ENCODE data around the gene GSAP.

Gene GSAP

DNA sequence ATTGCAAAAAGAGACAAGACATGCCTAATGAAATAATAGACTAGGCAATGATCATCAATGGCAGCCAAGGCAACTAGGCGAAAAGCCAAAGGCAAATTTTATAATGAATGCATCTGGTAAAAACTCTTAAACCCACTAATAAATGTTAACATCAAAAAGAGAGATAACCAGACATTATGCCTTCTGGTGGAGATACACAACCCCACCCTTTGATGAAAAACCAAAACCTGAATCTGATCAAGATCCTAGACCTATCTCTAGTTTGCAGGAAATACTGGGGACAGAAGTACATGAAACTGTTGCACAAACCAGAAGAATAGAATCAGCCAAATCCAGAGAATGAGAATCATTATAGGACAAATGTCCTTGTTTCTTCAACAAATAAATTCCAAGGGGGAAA is 22.0 kb upstream of the GSAP start:
- DNase-seq, result no peak

DNA sequence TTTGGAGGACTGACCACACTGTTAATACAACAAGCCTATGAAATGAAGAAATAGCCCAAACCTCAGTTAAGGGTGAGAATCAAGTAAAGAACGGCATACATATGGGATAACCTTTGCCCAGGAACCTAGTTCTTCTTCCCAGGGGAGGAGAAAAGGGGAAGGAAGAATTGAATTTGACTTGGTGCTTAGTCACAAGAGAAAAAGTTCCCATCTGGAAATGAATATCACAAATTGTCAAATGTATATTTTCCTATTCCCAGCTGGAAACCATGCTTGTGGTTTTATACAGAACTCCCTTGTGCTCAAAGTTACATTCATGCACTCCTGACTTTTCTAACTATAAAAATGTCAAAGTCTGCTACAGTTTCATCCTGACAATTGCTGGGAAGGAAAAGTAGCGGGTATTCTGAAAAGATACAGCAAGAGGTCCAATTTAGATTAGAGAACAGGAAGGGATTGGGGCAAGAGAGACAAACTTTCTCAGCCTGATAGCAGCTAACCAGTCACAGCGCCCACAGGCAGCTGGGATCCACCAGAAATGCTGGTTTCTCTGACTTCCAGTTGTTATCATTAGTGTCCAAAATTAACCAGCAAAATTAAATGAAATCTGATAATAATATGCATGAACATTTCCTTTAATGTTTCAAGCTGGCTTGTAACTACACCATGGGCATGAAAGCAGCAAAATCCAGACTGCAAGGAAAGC is 18.6 kb upstream of the GSAP start:
- DNase-seq, result no peak

DNA sequence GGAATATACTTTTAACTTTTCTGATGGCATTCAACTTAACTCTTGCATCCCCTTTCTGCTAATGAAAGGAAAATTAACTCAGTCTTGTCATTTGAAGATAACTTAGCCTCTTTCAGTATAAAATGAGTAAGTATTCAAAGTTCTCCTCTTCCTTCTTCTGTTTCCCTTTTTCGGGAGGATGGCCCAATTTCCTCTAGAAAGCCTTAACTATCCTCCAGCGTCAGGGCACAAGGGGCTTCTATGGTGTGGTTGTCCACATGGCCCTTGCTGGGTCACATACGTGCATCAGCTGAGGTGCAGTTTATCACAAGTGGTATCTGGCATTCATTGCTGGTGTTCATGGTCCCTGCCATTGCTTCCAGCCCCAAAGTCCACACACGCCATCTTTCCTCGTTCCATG is 17.8 kb upstream of the GSAP start:
- DNase-seq, result no peak

DNA sequence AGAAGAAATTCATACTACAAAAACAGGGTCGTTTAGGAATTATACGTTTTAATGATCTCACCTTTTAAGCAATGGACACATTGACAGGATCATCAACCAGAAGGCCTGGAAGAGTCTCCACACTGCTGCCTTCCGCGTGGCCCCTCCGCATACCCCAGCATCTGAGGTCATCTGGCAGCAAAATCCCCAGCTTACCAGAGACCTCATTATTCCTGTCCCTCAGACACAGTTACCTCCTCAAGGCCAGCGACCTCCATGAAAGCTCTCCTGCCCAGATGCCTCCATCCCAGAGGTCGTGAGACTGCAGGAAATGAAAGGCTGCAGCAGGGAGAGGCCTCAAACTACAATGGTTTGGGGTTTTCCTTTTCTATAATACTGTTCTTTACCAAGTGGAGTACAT is 14.8 kb upstream of the GSAP start:
- DNase-seq, result no peak

DNA sequence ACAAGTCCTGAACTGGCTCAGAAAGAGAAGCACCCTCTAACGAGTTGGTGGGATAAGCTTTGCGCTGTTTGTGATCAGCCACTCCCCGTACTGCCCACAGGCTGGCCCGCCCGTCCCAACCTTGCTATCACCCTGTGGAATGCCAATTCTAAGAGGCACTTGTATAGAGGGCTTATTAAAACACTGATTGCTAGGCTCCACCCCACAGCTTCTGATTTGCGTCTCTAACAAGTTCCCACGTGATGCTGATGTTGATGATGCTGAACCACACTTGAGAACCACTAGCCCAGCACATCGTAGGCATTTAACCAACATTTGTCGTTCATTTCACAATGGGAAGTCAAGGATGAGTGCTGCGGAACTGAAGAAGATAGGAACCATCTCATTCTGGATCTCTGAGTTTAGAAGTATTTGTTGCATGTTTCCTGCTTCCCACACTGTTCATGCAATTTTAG is 12.7 kb upstream of the GSAP start:
- no peak for DNase-seq

DNA sequence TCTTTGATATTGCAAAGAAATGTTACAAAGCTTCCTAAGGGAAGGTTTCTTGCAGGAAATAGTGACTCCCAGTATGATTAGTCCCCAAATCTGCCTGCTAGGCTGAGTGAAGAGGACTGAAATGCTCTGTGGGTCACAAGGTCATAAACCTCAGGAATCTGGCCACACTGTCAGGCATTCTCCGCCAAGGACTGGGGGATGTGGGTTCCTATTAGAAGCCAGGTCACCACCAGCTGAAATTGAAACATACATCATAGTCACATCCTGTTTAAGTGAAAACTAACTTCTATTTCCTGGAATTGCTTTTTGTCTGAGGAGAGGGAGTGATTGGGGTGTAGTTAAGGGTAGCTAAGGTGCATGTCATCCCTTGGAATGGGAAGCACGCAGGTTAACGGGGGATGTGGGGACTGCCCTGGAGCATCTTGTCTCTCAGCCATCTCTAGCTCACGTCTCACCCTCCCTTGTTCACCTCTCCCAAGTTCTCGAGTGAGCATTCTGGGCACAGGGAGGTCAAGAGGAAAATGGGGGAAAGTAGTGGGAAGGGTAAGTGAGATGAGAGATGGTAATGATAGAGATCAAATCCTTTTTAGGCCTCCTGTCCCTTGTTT is 12.0 kb upstream of the GSAP start:
- no peak for DNase-seq

DNA sequence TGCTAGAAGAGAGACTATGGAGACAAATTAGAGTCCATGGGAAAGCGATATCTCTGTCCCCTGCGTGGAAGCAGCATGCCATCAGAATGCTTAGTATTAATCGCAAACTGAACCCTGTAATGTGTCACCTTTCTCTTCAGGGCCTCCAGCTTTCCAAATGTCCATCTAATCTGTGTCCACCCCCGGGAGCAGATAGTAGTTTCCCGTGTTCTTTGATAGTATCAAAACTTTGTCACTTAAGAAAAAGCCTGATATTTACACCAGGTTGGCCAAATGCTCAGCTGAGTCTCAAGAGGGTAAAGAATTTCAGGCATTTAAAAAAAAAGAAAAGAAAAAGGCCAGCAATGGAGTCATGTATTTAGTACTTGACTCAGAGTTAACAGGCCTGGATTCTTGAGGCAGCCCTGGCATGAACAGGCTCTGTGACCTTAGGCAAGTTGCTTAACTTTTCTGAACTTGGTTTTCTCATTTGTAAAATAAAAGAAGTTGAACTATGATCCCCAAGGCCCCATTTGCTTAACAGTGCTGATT is 10.4 kb upstream of the GSAP start:
- no peak for DNase-seq

DNA sequence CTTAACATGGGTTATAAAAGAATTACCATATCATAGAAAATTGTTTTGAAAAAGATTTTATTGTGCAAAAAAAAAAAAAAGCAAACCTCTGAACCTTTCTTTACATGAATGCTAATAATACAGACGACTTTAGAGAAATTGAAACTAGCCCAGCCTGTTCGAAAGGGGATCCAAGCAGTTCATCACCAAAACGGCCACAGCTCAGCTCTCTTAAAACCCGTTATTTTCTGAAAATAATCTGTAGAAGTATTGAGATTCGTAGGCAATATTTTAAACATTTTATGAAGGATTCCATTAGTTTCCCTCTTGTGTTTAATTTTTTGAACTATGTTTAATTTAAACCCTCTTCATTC is 9.9 kb upstream of the GSAP start:
- DNase-seq, result no peak

DNA sequence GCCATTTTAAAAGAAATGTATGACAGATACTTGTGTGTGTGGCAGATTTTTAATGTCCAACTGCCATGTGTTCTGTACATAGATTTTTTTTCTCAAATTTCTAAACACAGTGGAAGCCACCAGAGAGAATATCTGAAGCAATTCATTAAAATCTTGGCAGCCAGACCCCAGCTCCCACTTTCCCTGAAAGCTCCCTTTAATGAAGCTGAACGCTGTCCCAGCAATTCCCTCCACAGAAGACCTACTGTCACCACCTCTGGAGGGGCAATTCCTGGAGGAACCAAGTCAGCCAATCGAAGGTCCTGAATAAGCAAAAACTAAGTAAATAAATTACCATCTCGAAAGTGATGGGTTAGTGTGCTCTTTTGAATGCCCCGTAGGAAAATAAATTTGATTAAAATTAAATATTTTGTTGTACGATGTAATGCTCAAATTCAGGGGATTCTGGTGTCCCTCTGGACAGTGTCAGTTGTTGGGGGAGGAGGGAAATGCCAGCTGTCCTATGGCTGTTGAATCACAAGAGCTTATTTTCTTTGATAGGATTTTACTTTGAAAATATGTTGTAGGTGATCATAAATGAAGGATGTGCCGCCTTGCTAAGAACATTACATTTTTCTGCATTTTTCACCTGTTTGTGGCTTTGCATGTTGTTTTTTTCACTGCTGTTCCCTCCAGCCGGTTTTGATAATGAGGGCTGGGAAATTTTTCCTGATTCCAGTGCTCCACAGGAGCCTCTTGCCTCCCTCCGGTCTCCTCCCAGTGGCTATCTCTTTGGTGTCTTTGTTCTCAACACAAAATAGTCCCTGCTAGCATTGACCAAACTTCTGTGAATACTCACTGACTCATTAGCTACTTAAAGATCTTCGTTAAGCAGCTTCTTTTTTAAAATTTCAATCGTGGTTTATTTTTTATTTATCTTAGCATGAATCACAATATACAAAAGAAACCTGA is 9.2 kb upstream of the GSAP start:
- no peak for DNase-seq

DNA sequence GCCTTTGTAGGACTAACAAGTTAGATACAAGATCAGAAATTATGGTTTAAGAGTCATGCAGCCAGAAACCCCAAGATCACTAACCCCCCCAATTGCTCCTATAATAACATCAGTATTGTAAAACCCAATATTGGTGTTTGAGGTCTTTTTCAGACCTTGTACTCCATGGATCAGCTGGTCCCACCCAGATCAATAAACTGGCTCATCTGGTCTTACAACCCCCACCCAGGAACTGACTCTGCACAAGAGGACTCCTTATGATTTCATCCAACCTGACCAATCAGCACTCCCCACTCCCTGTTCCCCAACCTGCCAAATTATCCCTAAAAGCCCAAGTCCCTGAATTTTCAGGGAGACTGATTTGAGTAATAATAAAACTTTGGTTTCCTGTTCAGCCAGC is 6.4 kb upstream of the GSAP start:
- DNase-seq, result no peak

DNA sequence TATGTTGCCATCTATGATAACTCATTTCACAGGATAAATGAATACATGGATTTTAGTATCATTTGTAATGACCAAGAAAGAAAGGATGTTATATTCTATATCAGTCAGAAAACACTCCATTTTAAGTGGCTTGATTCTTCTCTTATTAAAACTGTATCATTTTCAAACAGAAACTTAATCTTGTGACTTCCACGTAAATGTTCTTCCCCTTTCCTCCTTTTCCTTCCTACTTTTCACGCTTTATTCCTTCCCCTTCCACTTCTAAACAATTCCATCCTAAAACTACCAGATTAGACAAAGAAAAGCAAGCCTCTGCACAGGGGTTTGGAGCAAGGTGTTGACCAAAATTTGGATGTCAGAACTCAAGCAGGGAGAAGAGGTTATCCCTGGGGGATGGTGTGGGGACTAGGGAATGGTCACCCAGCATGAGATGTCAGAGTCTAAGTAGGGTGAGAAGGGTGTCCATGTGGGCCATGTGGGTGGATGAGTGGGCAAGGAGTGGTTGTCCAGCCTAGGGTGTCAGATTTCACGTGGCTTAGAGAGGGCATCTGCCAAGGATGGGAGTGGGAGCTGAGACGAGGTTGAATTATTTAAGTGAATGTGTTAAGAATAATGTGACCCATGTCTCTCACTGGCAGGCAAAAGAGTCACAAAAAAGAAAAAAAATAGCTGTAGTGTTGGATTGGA is 5.0 kb upstream of the GSAP start:
- DNase-seq, result no peak

DNA sequence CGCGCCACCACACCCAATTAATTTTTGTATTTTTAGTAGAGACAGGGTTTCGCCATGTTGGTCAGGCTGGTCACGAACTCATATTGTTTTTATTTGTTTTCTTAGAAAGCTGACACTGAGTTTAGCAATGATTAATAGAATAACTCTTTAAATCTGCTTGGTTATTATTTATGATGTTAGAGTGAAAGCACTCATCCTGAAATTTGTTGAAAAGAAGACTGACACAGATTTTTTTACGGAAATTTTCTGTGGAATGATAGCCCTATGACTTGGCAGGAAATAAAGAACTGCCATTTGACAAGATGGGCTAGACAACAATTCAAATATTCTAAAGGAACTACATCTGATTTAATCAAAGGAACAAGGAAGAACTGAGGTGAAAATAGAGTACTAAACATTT is 4.3 kb upstream of the GSAP start:
- no peak for DNase-seq

DNA sequence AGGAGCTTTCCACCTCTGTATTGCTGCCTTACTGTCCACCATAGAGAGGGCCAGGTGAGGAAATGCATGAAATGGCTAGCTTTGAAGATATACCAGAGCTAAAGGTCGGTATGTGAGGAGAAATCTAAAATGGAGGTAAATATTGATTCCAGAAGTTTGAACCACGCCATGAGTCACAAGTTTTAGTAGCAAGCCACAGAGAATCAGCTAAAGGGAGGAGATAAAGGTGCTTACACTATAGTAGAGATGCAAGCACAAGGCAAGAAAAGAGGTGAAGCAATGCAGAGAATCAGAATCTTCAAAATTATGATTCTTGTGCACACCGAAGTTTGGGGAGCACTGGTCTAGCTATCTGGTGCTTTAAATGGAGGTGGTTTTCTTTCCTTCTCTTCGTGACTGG is 3.0 kb upstream of the GSAP start:
- no peak for DNase-seq

DNA sequence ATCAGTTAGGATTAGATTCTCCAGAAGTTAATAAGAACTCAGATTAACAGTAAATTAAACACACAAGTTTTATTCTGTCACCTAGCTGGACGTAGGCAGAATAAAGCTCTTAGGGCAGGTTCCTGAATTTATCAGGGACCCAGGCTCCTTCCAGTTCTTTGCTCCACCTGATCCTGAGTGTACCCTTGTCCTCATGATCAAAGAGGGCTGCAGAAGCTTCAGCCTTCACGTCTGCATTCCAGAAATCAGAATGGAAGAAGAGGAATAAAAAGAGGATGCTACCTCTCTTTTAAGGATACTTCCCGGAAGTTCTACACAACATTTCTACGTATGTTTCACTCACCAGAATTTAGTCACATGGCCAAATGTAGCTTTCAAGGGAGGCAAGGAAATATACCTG is 1.7 kb upstream of the GSAP start:
- no peak for DNase-seq

DNA sequence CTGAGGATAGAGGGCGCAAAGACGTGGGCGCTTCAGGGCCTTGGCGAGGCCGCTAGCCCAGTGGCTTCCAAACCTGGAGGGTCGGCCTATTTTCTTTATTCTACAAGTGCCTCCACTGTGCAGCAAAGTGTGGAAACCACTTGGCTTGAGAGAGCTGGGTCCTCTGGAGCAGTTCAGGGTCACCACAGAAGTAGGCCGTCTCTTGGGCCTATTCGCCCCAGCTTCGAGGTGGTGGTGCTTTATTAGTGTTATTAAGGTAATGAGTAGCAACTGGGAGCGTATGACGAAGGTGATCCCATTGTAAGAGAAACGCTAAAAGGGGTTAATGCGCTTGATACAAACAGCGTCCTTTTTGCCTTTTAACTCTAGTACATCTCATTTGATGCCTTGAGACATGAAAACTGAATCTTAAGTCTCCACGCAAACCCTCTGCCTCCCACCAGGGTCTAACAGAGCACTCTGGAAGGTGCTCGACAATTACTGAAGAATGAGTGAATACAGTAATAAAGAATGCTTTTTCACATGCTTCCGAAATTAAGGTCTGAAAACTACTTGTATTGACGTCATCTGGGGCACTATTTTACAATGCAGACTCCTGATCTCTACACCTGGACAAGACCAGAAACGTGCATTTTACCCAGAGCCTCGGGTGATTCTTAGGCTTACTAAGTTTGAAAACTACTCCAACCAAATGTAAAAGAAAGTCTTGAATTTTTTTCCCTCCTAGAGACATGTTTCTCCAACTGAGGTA is 647 bp upstream of the GSAP start:
- no peak for DNase-seq

DNA sequence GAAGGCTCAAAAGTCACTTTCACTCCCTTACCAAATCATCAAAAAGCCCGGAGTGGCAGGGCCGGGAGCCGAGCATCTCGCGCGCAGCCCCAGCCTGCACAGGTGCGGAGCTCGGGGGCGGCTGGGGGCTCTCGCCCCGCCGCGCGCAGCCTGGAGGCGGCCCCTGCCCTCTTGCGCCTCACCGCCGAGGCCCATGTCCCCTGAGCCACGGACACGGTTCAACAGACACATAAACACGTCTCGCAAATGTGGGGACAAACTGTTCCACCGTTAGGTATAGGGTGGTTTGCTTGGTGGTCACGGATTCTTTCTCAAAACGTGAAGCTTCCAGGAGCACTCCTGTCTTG is 700 bp downstream of the GSAP start:
- peak; percentile 7 for DNase-seq

DNA sequence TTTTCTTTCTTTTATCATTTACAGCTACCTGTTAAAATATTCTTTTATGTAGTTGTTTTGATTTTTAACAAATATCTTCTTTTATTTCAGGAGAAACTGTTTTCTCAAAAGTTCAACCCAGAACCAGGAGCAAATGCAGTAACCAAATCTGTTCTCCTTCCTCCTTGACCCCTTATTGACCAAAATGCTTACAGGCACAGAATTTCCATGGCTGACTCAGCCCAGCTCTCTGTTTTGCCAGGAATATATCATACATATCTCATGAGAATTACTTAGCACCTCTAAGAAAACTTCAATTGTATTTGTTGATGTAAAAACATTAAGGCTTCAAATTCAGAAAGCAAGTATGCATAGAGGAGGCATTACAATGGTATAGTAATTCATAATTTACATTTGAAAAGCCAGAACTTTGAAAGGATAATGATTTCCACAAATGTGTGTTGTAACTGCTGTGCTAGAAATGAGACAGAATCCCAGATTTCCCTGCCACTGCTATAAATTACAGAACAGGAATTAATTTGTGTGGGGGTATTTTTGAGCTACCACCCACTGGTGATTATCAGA is 2.2 kb downstream of the GSAP start:
- no peak for DNase-seq

DNA sequence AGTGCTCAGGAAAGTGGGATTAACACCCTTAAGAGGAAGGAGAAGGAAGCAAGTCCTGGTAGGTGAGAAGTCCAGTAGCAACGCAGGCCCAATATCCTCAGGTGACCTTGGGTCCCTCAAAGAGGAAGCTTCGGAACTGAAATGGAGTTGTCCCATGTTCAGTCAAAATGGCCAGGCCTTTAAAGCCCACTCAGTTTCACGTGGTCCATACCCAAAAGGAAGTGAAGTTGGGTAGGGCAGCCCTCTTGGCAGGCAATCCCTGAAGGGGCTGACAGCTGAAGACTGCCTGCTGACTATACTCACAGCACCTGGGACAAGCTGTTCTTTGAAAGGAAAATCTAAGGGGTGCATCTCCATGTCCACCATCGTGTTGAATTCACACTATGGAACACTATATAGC is 3.0 kb downstream of the GSAP start:
- DNase-seq, result no peak

DNA sequence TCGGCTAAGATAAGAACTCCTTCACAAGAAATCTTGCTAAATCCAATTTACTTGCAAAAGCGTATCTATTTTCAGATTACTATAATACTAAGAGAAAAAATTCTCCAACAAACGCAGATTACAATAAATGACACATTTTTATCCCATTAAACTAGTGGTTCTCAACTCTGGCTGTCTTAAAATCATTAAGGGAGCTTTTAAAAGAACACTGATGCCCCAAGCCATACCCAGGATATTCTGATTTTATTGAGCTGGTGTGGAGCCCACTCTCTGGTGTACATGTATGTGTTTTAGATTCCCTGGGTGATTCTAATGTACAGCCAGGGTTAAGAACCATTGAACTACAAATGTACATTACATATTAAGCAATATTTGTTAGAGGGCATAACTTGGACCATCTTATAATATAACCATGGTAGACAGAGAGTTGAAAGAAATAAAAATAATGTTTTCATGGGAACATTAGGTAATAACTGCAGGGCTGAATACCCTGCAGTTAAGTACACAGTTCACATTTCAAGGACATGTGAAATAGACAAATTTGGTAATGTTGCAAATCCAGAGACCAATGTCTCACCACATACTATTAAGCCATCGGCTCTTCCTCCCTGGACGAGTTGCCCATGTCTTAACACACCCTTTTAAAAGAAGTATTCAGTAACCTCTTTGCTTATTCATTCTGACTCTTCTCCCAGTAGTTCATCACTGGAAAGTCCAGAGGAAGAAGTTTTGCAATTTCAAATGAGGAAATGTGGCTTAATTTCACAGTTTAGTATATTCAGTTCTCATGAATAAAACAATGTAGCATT is 6.2 kb downstream of the GSAP start:
- no peak for DNase-seq

DNA sequence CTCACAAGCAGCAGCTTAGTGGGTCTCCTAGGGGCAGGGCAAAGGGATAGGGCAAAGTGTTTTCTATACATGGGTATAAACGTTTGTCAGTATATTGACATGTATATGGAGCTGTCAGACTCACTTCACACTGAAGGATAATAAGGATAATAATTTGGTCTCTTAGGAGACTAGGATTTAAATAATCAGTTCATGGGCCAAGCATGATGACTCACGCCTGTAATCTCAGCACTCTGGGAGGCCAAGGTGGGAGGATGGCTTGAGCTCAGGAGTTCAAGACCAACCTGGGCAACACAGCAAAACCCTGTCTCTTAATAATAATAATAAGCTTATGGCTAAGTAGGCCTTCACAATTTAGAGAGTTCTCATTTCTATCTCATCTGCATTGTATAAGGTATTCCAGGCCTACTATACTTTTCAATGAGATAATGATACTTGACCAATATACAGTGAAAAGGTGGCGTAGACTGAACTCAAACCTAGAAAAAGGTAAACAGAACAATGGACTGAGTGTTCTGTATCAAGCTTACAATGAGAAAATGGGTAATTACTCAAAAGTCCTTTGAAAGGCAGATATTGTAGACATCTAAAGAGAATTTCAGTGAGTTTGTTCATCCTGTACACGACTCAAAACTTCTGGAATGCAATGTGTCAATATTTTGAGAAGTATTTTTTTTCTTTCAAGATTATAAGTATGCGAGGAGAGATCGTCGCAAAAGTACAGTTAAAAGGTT is 7.0 kb downstream of the GSAP start:
- DNase-seq, result no peak

DNA sequence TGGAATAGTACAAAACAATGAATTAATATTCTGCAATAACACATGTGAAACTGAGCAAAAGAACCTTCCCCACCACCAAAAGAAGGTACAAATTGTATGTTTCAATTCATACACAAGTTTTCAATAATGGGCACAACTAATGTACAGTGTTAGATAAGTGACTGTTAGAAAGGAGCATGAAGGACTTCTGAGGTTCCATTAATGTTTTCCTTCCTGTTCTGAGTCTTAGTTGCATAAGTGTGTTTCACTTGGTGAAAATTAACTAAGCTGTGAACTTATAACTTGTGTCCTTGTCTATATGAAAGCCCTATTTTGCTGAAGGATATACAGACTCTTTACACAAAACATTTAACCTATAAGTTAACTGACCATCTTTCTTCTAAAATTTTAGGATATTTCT is 8.2 kb downstream of the GSAP start:
- DNase-seq, result no peak
